CD8-positive, alpha-beta memory T cell (primary cell): ENCODE data around the gene ZDHHC9. TPM values are rescaled to one million over a fixed set of nuclear protein-coding genes. Genes with fewer than 3 reads are reported as not detected.

ENCODE experiments used
- CTCF ChIA-PET: fragments of 350-600 bp; sonication (Branson Sonifier 250); formaldehyde crosslinking; loops from one replicate; lab custom pipeline; 2021; ENCODE audit warnings: antibody characterized with exemption; lab: Charles Lee
- POLR2A ChIA-PET: fragments of 350-600 bp; sonication (Branson Sonifier 250); formaldehyde crosslinking; loops from one replicate; lab custom pipeline; 2021; ENCODE audit warnings: antibody characterized with exemption; lab: Charles Lee
- DNase-seq, 5 donors: peaks; one replicate each; pipeline versions ENCODE4 v3.0.0 to v3.0.0-alpha.2; 2020 to 2022; ENCODE audit warnings: mixed read lengths in 1 of 5
- H3K27ac ChIP-seq: one replicate; pipeline ENCODE4 v1.7.0; 2013; ENCODE audit warnings: low read depth, mild to moderate bottlenecking, low read length, moderate library complexity
- H3K27me3 ChIP-seq: 2 replicates; pipeline ENCODE4 v1.7.0; 2013; ENCODE audit warnings: low read length, mild to moderate bottlenecking; ENCODE audit not compliant: insufficient read depth, poor library complexity, severe bottlenecking
- H3K36me3 ChIP-seq: 2 replicates; pipeline ENCODE4 v1.7.0; 2013; ENCODE audit warnings: mild to moderate bottlenecking, low read length, moderate library complexity; ENCODE audit not compliant: insufficient read depth
- H3K4me1 ChIP-seq: 2 replicates; pipeline ENCODE4 v1.7.0; 2013; ENCODE audit warnings: mild to moderate bottlenecking, low read length, moderate library complexity; ENCODE audit not compliant: insufficient read depth
- H3K4me3 ChIP-seq: 2 replicates; pipeline ENCODE4 v1.7.0; 2013; ENCODE audit warnings: mild to moderate bottlenecking, low read length
- H3K9me3 ChIP-seq: 2 replicates; pipeline ENCODE4 v1.7.0; 2013; ENCODE audit warnings: mild to moderate bottlenecking, low read length
- H3K27ac Mint-ChIP-seq, 8 donors: one replicate each; pipeline ENCODE4 v1.8.0; 2020 to 2021; ENCODE audit warnings: mixed read lengths in 8 of 8, mild to moderate bottlenecking in 6 of 8, inconsistent platforms in 3 of 8, moderate library complexity in 3 of 8
- H3K27me3 Mint-ChIP-seq, 2 donors: one replicate each; pipeline ENCODE4 v1.8.0; 2020 to 2021; ENCODE audit warnings: mixed read lengths in 2 of 2, mild to moderate bottlenecking in 1 of 2, moderate library complexity in 1 of 2
- H3K36me3 Mint-ChIP-seq, 3 donors: one replicate each; pipeline ENCODE4 v1.8.0; 2020 to 2021; ENCODE audit warnings: mixed read lengths in 3 of 3, inconsistent platforms in 1 of 3, mild to moderate bottlenecking in 1 of 3
- H3K4me1 Mint-ChIP-seq, 3 donors: one replicate each; pipeline ENCODE4 v1.8.0; 2020 to 2021; ENCODE audit warnings: mixed read lengths in 3 of 3, inconsistent platforms in 1 of 3, mild to moderate bottlenecking in 1 of 3
- H3K4me3 Mint-ChIP-seq, 7 donors: one replicate each; pipeline ENCODE4 v1.8.0; 2020 to 2021; ENCODE audit warnings: mixed read lengths in 7 of 7, mild to moderate bottlenecking in 6 of 7, moderate library complexity in 4 of 7, inconsistent platforms in 2 of 7
- H3K9me3 Mint-ChIP-seq, 5 donors: one replicate each; pipeline ENCODE4 v1.8.0; 2020 to 2022; ENCODE audit warnings: mixed read lengths in 5 of 5, mild to moderate bottlenecking in 3 of 5, moderate library complexity in 2 of 5, inconsistent platforms in 1 of 5
- polyA plus RNA-seq: library from polyadenylated mRNA; unstranded; fragments of 300-500 nt; fragmentation: Illumina TruSeq; gene quantifications from one replicate; pipeline ENCODE4 v1.2.3, GENCODE V29; 2021
- total RNA-seq, 2 experiments: library from RNA; stranded (reverse); gene quantifications; one replicate each; pipeline ENCODE4 v1.2.3, GENCODE V29; 2021

ZDHHC9 gene
- total and polyA plus RNA-seq, 3 experiments from 2014 or later = 4.6 to 11.5 (median 10.4) TPM

- Histone ChIP-seq H3K27ac (no peak overlapping the region), H3K4me1 (no peaks in the 10 kb centered on the region), H3K4me3 (no peak overlapping the region), H3K36me3 (peaks cover 4% of the 10 kb centered on the region), H3K9me3 (no peaks in the 10 kb centered on the region), H3K27me3 (no peaks in the 10 kb centered on the region)
- peaks cover 0 to 3% of the 10 kb centered on the region in 2 donors for H3K27me3 Mint-ChIP-seq
- ChIA-PET CTCF (interaction anchor here (1.1 kb wide), 2 partner anchors 16 to 25 kb away, joined by 3 read pairs; no protein-coding TSS in a partner anchor), POLR2A (interaction anchor here (0.7 to 1.4 kb wide), 4 partner anchors 15 to 39 kb away, joined by 3 to 5 read pairs (median 4); no protein-coding TSS in a partner anchor)
- peaks cover 15 to 35% (median 16%) of the 10 kb centered on the region in 3 donors for H3K4me1 Mint-ChIP-seq
- no peaks in the 10 kb centered on the region for H3K9me3 Mint-ChIP-seq
- peak overlapping the region in 7 of 8 donors; percentile 35 to 85 (median 74) for H3K27ac Mint-ChIP-seq
- H3K4me3 Mint-ChIP-seq = no peak overlapping the region
- peaks cover 0 to 47% (median 4%) of the 10 kb centered on the region in 3 donors for H3K36me3 Mint-ChIP-seq
- no peak for DNase-seq
These were observed 45.2 kb downstream of the ZDHHC9 start for GRCh38 chrX:129798456-129798855.

- Histone ChIP-seq H3K27ac (no peak overlapping the region), H3K27me3 (no peaks in the 10 kb centered on the region), H3K9me3 (no peaks in the 10 kb centered on the region), H3K4me3 (no peak overlapping the region), H3K4me1 (no peaks in the 10 kb centered on the region), H3K36me3 (peaks cover 15% of the 10 kb centered on the region)
- DNase-seq = no peak
- Mint-ChIP-seq H3K9me3 (no peaks in the 10 kb centered on the region), H3K27me3 (peaks cover 0 to 1% of the 10 kb centered on the region in 2 donors), H3K27ac (peak overlapping the region in 5 of 8 donors; percentile 29 to 40 (median 38)), H3K36me3 (peaks cover 0 to 57% (median 4%) of the 10 kb centered on the region in 3 donors), H3K4me1 (peaks cover 15 to 35% (median 16%) of the 10 kb centered on the region in 3 donors), H3K4me3 (no peak overlapping the region)
- ChIA-PET POLR2A (interaction anchor here (0.7 kb wide), 1 partner anchor 41 kb away, joined by 4 read pairs; no protein-coding TSS in a partner anchor), CTCF (interaction anchor here (0.9 to 1.1 kb wide), 3 partner anchors 15 to 71 kb away, joined by 3 to 4 read pairs (median 4); no protein-coding TSS in a partner anchor)
These were observed 46.3 kb downstream of the ZDHHC9 start for GRCh38 chrX:129797251-129797906.

- CTCF ChIA-PET = interaction anchor here (0.9 to 2.0 kb wide), 2 partner anchors 8 to 14 kb away, joined by 4 to 5 read pairs; no protein-coding TSS in a partner anchor
- Histone ChIP-seq H3K4me1 (no peaks in the 10 kb centered on the region), H3K27me3 (no peaks in the 10 kb centered on the region), H3K27ac (no peak overlapping the region), H3K9me3 (no peaks in the 10 kb centered on the region), H3K4me3 (no peak overlapping the region), H3K36me3 (peaks cover 28% of the 10 kb centered on the region)
- peaks cover 0 to 1% of the 10 kb centered on the region in 2 donors for H3K27me3 Mint-ChIP-seq
- H3K4me3 Mint-ChIP-seq = no peak overlapping the region
- peaks cover 0 to 74% (median 6%) of the 10 kb centered on the region in 3 donors for H3K36me3 Mint-ChIP-seq
- no peaks in the 10 kb centered on the region for H3K9me3 Mint-ChIP-seq
- POLR2A ChIA-PET = interaction anchor here (0.8 kb wide), 1 partner anchor 16 kb away, joined by 3 read pairs; the partner anchor contains the start of gene SASH3
- no peak for DNase-seq
- peak overlapping the region in 4 of 8 donors; percentile 2 to 45 (median 22) for H3K27ac Mint-ChIP-seq
- peaks cover 15 to 35% (median 18%) of the 10 kb centered on the region in 3 donors for H3K4me1 Mint-ChIP-seq
These were observed 48.1 kb downstream of the ZDHHC9 start for GRCh38 chrX:129795584-129795983.

- Mint-ChIP-seq H3K27me3 (peaks cover 0 to 3% of the 10 kb centered on the region in 2 donors), H3K27ac (peak overlapping the region in 2 of 8 donors; percentile 64 to 82), H3K9me3 (no peaks in the 10 kb centered on the region), H3K4me1 (peaks cover 9 to 22% (median 14%) of the 10 kb centered on the region in 3 donors), H3K36me3 (peaks cover 3 to 82% (median 4%) of the 10 kb centered on the region in 3 donors), H3K4me3 (no peak overlapping the region)
- Histone ChIP-seq H3K27ac (no peak overlapping the region), H3K27me3 (no peaks in the 10 kb centered on the region), H3K9me3 (no peaks in the 10 kb centered on the region), H3K4me3 (no peak overlapping the region), H3K36me3 (peaks cover 34% of the 10 kb centered on the region), H3K4me1 (no peaks in the 10 kb centered on the region)
- ChIA-PET POLR2A (interaction anchor here (1.0 kb wide), 1 partner anchor 12 kb away, joined by 3 read pairs; no protein-coding TSS in a partner anchor), CTCF (interaction anchor here (0.9 to 1.9 kb wide), 5 partner anchors 17 to 156 kb away, joined by 3 to 5 read pairs (median 4); no protein-coding TSS in a partner anchor)
- no peak for DNase-seq
These were observed 50.0 kb downstream of the ZDHHC9 start for GRCh38 chrX:129793604-129794191.

- H3K27ac ChIP-seq = no peak overlapping the region
- Mint-ChIP-seq H3K9me3 (no peaks in the 10 kb centered on the region), H3K36me3 (peaks cover 3 to 82% (median 4%) of the 10 kb centered on the region in 3 donors), H3K27ac (peak overlapping the region in 4 of 8 donors; percentile 22 to 88 (median 58)), H3K4me3 (no peak overlapping the region), H3K27me3 (peaks cover 0 to 3% of the 10 kb centered on the region in 2 donors), H3K4me1 (peaks cover 11 to 18% (median 12%) of the 10 kb centered on the region in 3 donors)
- H3K9me3 ChIP-seq = no peaks in the 10 kb centered on the region
- no peak overlapping the region for H3K4me3 ChIP-seq
- DNase-seq = no peak
- H3K27me3 ChIP-seq = no peaks in the 10 kb centered on the region
- H3K36me3 ChIP-seq = peaks cover 39% of the 10 kb centered on the region
- CTCF ChIA-PET = interaction anchor here (0.9 to 1.9 kb wide), 4 partner anchors 16 to 155 kb away, joined by 3 to 5 read pairs (median 4); no protein-coding TSS in a partner anchor
- POLR2A ChIA-PET = interaction anchor here (1.0 to 1.6 kb wide), 3 partner anchors 12 to 33 kb away, joined by 3 to 5 read pairs (median 4); no protein-coding TSS in a partner anchor
- peaks cover 2% of the 10 kb centered on the region for H3K4me1 ChIP-seq
These were observed 50.9 kb downstream of the ZDHHC9 start for GRCh38 chrX:129792586-129793291.

GRCh38 chrX:129791961-129792570 is 51.6 kb downstream of the ZDHHC9 start:
- Mint-ChIP-seq H3K4me1 (peaks cover 17 to 21% (median 18%) of the 10 kb centered on the region in 3 donors), H3K27ac (no peak overlapping the region), H3K36me3 (peaks cover 3 to 84% (median 8%) of the 10 kb centered on the region in 3 donors), H3K9me3 (no peaks in the 10 kb centered on the region), H3K4me3 (no peak overlapping the region), H3K27me3 (peaks cover 0 to 6% of the 10 kb centered on the region in 2 donors)
- no peaks in the 10 kb centered on the region for H3K9me3 ChIP-seq
- DNase-seq = no peak
- no peaks in the 10 kb centered on the region for H3K27me3 ChIP-seq
- H3K4me3 ChIP-seq = no peak overlapping the region
- peaks cover 9% of the 10 kb centered on the region for H3K4me1 ChIP-seq
- H3K27ac ChIP-seq = no peak overlapping the region
- H3K36me3 ChIP-seq = peaks cover 43% of the 10 kb centered on the region
- ChIA-PET POLR2A (interaction anchor here (1.5 to 1.6 kb wide), 2 partner anchors 11 to 32 kb away, joined by 4 to 5 read pairs; no protein-coding TSS in a partner anchor), CTCF (interaction anchor here (1.9 kb wide), 1 partner anchor 155 kb away, joined by 4 read pairs; no protein-coding TSS in a partner anchor)

GRCh38 chrX:129791336-129791735 is 52.4 kb downstream of the ZDHHC9 start:
- no peak for DNase-seq
- Histone ChIP-seq H3K4me1 (peaks cover 12% of the 10 kb centered on the region), H3K36me3 (peaks cover 43% of the 10 kb centered on the region), H3K4me3 (no peak overlapping the region), H3K9me3 (no peaks in the 10 kb centered on the region), H3K27ac (no peak overlapping the region), H3K27me3 (no peaks in the 10 kb centered on the region)
- Mint-ChIP-seq H3K4me1 (peaks cover 23 to 27% (median 23%) of the 10 kb centered on the region in 3 donors), H3K27me3 (peaks cover 0 to 6% of the 10 kb centered on the region in 2 donors), H3K9me3 (no peaks in the 10 kb centered on the region), H3K4me3 (no peak overlapping the region), H3K27ac (peak overlapping the region in 2 of 8 donors; percentile 55 to 77), H3K36me3 (peaks cover 3 to 86% (median 10%) of the 10 kb centered on the region in 3 donors)
- ChIA-PET CTCF (no interaction called here), POLR2A (interaction anchor here (1.5 kb wide), 1 partner anchor 11 kb away, joined by 5 read pairs; no protein-coding TSS in a partner anchor)
